ENCODE measurements around the gene GAST. TPM values are rescaled to one million over a fixed set of nuclear protein-coding genes. Genes with fewer than 3 reads are reported as not detected.
"Not testable (repeated sequence)": the region's sequence is repeated elsewhere in the genome, so short reads cannot be mapped to it uniquely, and the experiment has no call there.

GAST gene, protein sequence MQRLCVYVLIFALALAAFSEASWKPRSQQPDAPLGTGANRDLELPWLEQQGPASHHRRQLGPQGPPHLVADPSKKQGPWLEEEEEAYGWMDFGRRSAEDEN
- not detected for polyA plus RNA-seq (2013, experiment 1 of 2; ENCODE audit: insufficient read length)
- not detected for polyA plus RNA-seq (2013, experiment 2 of 2; ENCODE audit: insufficient read length)

GRCh38 chr17:41711669-41712400 is at the start of gene GAST:
Gene GAST, plus strand, starts transcription at chr17:41712331. Its CDS starts 3,106 bp downstream, at chr17:41715437.
- DNase-seq: no peak

DNA sequence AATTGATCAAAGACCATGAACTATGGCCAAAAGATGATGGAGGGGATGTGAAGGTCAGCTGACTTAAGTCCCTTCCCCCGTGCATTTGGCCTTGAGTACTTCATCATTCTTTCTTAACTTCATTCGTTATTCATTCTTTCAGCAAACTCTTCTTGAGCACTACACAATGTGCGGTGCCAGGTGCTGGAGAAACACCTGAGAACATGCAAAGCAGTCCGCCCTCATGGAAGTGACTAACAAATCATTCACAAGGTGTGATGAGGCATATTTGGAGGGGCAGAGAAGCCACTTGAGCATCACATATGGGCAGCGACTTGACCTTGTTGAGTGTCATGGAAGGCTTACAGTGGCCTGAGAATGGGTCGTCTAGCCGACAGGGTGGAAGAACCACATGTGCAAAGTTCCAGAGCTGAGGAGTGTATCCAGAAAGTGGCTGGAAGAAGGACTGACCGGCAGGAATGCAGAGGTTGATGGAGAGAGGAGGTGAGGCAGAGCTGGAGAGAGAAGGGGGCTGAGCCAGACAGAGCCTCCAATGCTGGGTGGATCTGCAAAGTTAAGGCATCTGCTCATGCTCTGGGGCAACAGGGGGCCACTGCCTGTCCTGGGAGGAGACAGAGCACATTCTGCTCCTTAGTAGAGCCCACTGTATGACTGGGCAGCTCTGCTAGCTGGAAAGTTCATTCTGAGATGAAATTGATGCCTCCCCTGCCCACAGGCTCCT is 48.5 kb upstream of the GAST start:
- DNase-seq: no peak

- no peak for DNase-seq
These were observed 48.0 kb upstream of the GAST start for GRCh38 chr17:41664172-41664457.

DNA sequence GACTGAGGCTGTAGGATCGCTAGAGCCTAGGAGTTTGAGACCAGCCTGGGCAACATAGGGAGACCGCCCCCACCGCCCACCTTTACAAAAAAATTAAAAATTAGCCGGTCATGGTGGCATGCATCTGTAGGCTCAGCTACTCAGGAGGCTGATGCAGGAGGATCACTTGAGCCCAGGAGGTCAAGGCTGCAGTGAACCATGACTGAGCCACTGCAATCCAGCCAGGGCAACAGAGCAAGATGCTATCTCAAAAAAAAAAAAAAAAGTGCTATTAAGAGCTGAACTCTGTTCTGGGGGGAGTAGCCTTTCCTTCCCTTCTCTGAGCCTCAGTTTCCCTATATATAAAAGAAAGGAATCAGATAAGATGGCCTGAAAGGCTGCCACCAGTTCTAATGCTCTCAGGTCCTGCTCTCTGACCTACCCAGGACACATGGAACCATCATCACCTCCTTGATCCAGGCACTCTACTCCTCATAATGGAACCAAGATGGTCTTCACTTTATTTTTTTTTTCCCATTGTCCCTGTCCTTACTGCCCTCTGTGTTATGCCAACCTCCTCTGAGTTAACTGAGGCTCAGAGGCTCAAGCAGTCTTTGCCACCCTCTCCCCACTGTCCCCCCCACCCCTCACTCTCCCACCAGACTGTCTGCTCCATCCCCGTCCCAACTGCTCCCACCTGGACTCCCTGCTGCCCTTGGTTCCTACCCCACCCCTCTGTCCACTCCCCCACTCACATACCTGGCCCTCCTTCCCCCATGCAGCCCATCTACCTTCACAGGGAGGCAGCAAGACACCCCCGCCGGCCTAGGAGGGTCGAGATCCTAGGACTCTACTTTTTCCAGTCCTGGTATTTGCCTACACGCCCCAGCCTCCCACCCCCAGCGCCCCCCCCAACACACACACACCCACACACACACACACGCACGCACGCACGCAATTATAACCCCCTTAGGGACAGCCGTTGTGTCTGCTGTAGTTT is 47.3 kb upstream of the GAST start:
- DNase-seq: no peak

- peak; percentile 82 for DNase-seq
These were observed 46.4 kb upstream of the GAST start for GRCh38 chr17:41665566-41666236.

DNA sequence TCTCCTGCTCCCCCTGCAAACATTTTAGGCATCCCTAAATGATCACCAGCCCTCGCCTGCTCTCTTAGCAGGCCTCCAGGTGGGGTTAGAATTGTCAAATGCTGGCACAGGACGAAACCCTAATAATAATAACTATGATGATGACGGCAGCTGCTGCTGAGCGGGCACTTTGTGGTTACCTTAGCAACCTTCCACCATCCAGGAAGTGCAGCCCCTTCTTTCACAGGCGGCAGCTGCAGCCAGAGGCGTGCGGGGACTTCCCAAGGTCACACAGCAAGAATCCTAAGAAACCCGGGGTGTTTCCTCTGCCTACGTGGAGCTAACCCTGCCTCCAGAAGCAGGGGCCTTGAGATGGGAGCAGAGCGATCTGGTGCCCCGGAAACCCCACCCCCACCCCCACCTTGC is 45.9 kb upstream of the GAST start:
- DNase-seq: peak; percentile 45

- DNase-seq: peak; percentile 63
These were observed 45.3 kb upstream of the GAST start for GRCh38 chr17:41666708-41667279.

DNA sequence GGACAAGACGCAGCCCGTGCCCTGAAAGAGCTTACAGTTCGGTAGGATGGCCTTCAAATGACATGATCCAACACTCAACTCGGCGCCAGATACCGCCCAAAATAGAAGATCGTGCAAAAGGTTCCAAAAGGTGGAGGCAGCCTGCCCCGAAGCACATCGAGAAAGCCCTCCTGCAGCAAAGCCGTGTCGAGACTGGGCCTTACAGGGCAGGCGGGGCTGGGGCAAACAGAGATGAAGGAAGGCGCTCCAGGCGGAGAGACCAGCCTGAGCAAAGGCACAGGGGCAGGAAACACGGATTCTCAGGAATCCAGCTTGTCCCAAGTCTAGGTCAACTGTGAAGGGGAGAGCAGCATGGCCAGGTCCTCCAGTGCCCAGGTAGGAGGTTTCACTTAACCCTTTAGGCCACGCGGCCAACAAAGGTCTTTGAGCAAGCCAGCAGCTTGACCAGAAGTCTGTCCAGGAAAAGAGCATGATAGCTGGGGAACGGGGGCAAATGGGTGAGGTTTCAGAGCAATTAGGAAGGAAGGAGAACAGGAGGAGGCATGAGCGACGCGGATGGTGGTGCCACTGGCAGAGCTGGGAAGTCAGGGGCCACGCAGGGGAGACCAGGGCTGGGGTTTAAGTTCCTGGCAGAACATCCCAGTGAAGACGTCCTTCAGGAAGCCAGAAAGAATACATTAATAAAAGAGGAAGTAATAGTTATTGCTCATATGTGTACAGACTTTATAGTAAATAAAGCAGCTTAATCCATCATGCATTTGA is 44.7 kb upstream of the GAST start:
- no peak for DNase-seq

DNA sequence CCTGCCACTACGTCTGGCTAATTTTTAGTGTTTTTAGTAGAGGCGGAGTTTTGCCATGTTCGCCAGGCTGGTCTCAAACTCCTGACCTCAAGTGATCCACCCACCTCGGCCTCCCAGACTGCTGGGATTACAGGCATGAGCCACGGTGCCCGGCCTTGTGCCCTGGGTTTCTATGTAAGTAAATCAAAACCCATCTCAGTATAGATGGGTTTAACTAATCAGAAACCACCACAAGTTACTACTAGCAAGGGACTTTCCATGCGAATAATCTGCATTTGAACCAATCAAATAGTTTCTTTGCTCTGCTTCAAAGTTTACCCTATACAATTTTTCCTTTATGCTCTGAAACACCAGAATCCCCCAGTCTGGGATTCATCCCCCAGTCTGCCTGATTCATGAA is 40.0 kb upstream of the GAST start:
- DNase-seq: no peak

DNA sequence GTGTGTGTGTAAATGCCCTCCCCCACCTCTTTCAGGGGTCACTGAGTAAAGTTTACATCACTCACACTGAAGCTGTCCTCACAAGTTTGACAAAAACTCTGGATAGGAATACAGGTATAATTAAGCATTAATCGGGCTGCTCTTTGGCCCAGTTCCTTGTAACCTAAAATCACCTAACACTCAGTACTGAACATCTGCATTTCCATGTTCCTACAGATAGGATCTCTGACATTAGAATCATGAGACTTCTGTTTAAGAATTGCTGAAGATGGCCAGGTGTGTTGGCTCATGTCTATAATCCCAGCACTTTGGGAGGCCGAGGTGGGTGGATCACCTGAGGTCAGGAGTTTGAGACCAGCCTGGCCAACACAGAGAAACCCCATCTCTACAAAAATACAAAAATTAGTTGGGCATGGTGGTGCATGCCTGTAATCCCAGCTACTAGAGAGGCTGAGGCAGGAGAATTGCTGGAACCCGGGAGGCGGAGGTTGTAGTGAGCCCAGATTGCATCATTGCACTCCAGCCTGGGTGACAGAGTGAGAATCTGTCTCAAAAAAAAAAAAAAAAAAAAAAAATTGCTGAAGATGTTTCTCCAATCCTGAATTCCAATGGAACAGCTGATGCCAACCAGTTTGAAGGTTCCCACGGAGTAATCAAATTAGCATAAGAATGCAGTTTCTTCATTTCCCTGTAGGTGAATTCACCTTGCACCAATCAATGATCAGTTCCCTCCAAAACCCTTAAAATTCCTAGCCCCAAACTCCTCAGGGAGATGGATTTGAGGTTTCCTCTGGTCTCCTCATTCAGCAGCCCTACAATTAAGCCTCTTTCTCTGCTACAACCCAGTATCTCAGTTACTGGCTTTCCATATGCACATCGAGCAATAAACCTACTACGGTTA is 36.7 kb upstream of the GAST start:
- DNase-seq: not testable (repeated sequence)

DNA sequence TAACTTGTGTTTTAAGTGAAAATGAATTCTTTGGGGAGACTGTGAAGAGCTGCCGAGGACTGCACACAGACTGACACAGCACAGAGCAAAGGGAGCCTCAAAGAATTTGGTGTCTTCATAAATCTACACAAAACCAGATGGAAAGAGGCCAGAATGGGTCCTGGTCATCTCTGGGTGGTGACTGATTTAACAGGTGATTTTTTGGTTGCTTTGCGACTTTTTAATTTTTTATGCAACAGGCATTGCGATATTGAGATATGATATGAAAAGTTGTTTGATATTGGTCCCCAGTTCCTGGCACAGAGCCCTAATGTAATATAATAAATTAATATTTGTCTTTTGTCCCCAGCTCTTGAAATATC is 36.1 kb upstream of the GAST start:
- DNase-seq: no peak

GRCh38 chr17:41678411-41678906 is 33.7 kb upstream of the GAST start:
- no peak for DNase-seq

DNA sequence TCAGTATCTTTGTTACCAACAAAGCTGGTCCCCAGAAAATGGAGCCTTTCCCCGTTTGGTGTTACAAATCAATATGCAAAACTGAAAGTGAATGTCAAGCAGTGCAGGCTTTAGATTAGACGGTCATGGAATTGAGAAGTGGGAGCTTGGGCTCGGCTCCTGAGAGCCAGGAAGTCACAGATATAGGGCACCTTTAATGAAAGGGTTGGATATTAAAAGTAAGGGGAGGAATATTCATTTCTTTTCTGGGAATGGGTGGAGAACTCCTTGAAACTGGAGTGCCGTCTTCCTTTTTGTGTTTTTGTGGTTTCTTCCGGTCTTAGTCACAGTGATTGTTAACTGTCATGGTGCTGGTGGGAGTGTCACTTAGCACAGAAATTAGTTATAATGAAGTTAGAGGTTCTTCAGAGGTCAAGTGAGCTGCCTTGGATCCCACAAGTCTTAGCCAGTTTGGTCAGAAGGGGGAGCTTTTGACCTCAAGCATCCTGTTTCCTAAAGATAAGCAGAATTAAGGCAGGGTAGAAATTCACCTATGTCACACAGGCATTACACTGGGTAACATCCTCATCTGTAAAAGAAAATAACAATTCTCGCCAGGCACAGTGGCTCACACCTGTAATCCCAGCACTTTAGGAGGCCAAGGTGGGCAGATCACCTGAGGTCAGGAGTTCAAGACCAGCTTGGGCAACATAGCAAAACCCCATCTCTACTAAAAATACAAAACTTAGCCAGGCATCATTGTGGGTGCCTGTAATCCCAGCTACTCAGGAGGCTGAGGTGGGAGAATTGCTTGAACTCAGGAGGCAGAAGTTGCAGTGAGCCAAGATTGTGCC is 33.0 kb upstream of the GAST start:
- DNase-seq: peak; percentile 38

- no peak for DNase-seq
These were observed 32.2 kb upstream of the GAST start for GRCh38 chr17:41679740-41680425.

GRCh38 chr17:41680426-41681040 is 31.6 kb upstream of the GAST start:
- no peak for DNase-seq

GRCh38 chr17:41681776-41682175 is 30.4 kb upstream of the GAST start:
- no peak for DNase-seq

GRCh38 chr17:41682631-41683030 is 29.5 kb upstream of the GAST start:
- DNase-seq: no peak
